Mucosa of descending colon (tissue), 3 donors: ENCODE results near the gene KCNB1. TPM values are rescaled to one million over a fixed set of nuclear protein-coding genes. Genes with fewer than 3 reads are reported as not detected.

Source experiments
- ATAC-seq: fragments of 200-7000 bp; cut with Tn5 transposase; one replicate; pipeline ENCODE4 v1.9.1; 2020; ENCODE audit warnings: mild to moderate bottlenecking, moderate library complexity
- DNase-seq, 3 donors: peaks; one replicate each; pipeline ENCODE4 v3.0.0-alpha.2; 2020
- H3K36me3 ChIP-seq: fragments of 200-600 bp; one replicate; pipeline ENCODE4 v1.8.0; 2021; ENCODE audit warnings: low read depth, mild to moderate bottlenecking
- H3K4me1 ChIP-seq: fragments of 200-600 bp; one replicate; pipeline ENCODE4 v1.8.0; 2021; ENCODE audit warnings: low read depth, mild to moderate bottlenecking
- H3K4me3 ChIP-seq: fragments of 200-600 bp; one replicate; pipeline ENCODE4 v1.8.0; 2021; ENCODE audit warnings: mild to moderate bottlenecking
- H3K9me3 ChIP-seq: fragments of 200-600 bp; one replicate; pipeline ENCODE4 v1.8.0; 2021; ENCODE audit warnings: mild to moderate bottlenecking
- intact Hi-C, 2 donors: fragments of 100-400 bp; cut with DNase I in 1 of 2; cut with micrococcal nuclease in 1 of 2; formaldehyde crosslinking; loops; one replicate each; pipeline versions ENCODE4 v1.11.0 to v1.11.1; 2022; cut with DNase I, micrococcal nuclease
- total RNA-seq, 3 donors: library from RNA; stranded (reverse); fragmentation: NEBNext Ultra II Directional in 2 of 3; extraction: Animal tissue kit (Norgen Biotek cat#: 25700) in 2 of 3; gene quantifications; one replicate each; pipeline versions ENCODE4 v1.2.1 to v1.2.4, GENCODE V29; 2021 to 2023
- TF ChIP-seq, protein P1 (sequence below): fragments of 200-600 bp; IDR thresholded peaks from one replicate; pipeline ENCODE4 v1.8.0; 2022; ENCODE audit warnings: antibody characterized with exemption, mild to moderate bottlenecking
- donor health status: DM: no; HTN: no; CAD: no; lungs with moderate emphysema.
- donor health status: DM: no; HTN: no; CAD: no.
- donor health status: DM: no; HTN: yes; CAD: no.

KCNB1 gene
- total RNA-seq, 3 donors from 2014 or later, result 0.46 to 14.6 (median 2.3) TPM

DNA sequence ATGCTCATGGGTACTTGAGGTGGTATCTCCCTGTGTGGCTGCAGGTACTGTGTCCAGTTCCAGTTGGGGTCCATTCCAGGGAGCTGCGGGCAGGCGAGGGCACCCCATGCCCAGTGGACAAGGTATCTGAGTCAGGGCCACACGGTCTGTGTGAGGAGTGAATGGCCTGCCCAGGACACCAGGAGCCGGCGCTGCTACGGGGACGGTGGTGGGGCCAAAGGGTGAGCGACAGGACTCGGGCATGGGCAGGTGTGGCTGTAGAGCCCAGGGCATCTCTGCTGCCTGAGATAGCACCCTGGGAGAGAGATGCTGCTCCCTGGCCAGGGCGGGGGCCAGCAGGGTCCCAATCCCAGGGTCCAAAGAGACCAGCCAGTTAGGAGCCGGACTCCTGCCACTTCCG is 147.0 kb downstream of the KCNB1 start:
- ATAC-seq (no peak), DNase-seq (no peak)
- Histone ChIP-seq H3K36me3 (no peaks in the 10 kb centered on the region), H3K4me3 (no peak overlapping the region), H3K4me1 (no peaks in the 10 kb centered on the region), H3K9me3 (no peaks in the 10 kb centered on the region)
- TF ChIP-seq, protein P1, sequence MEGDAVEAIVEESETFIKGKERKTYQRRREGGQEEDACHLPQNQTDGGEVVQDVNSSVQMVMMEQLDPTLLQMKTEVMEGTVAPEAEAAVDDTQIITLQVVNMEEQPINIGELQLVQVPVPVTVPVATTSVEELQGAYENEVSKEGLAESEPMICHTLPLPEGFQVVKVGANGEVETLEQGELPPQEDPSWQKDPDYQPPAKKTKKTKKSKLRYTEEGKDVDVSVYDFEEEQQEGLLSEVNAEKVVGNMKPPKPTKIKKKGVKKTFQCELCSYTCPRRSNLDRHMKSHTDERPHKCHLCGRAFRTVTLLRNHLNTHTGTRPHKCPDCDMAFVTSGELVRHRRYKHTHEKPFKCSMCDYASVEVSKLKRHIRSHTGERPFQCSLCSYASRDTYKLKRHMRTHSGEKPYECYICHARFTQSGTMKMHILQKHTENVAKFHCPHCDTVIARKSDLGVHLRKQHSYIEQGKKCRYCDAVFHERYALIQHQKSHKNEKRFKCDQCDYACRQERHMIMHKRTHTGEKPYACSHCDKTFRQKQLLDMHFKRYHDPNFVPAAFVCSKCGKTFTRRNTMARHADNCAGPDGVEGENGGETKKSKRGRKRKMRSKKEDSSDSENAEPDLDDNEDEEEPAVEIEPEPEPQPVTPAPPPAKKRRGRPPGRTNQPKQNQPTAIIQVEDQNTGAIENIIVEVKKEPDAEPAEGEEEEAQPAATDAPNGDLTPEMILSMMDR, result no peak
- intact Hi-C loops, result loop anchor here (10.0 kb wide), 2 partner anchors 149 to 169 kb away; partner anchors contain the start of gene KCNB1 (in 1 of the 2)

DNA sequence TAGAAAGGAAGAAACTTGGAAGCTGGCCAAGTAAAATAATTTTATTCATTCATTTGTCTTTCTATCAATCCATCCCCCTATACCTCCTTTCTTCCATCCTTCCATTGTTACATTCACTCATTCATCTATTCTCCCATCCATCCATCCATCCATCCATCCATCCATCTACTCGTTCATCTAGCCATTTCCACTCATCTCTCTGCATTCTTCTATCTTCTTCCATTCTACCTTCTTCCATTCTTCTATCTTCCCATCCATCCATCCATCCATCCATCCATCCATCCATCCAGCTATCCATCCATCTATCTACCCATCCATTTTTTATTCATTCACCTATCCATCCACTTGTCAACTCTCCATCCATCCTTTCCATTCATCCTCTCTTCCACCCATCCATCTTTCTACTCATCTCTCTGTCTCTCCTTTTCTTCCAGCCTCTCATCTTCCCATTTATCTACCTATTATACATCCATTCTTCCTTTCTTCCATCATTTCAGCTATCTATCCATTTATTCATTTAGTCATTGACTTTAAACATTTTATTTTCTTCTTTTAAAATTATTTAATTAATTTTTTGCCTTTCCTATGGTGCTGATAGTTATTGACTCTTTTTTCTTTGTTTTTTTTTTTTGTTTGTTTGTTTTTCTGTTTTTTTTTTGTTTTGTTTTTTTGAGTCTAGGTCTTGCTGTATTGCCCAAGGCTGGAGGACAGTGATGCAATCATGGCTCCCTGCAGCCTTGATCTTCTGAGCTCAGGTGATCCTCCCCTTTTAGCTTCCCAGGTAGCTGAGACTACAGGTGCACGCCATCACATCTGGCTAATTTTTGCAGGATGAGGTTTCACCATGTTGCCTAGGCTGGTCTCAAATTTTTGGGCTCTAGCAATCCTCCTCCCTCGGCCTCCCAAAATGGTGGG is 151.5 kb downstream of the KCNB1 start:
- no peaks in the 10 kb centered on the region for H3K4me1 ChIP-seq
- intact Hi-C loops, result loop anchor here (5.0 to 10.0 kb wide), 3 partner anchors 154 to 201 kb away; partner anchors contain the start of gene KCNB1 (in 1 of the 2)
- no peaks in the 10 kb centered on the region for H3K36me3 ChIP-seq
- TF ChIP-seq, protein P1, result no peak
- no peak for DNase-seq
- no peaks in the 10 kb centered on the region for H3K9me3 ChIP-seq
- no peak for ATAC-seq
- no peak overlapping the region for H3K4me3 ChIP-seq

- no peaks in the 10 kb centered on the region for H3K36me3 ChIP-seq
- no peak overlapping the region for H3K4me3 ChIP-seq
- H3K4me1 ChIP-seq, result no peaks in the 10 kb centered on the region
- intact Hi-C loops, result loop anchor here in 1 of 2 donors (10.0 kb wide), 1 partner anchor 276 kb away; no protein-coding TSS in a partner anchor
- TF ChIP-seq, protein P1, result no peak
- ATAC-seq (no peak), DNase-seq (no peak)
- no peaks in the 10 kb centered on the region for H3K9me3 ChIP-seq
Observed at GRCh38 chr20:49328790-49329189, 153.7 kb downstream of the KCNB1 start.

GRCh38 chr20:49326026-49326425 is 156.4 kb downstream of the KCNB1 start:
- TF ChIP-seq, protein P1, result no peak
- ATAC-seq (no peak), DNase-seq (no peak)
- Histone ChIP-seq H3K36me3 (no peaks in the 10 kb centered on the region), H3K4me3 (no peak overlapping the region), H3K9me3 (no peaks in the 10 kb centered on the region), H3K4me1 (no peaks in the 10 kb centered on the region)
- intact Hi-C loops, result loop anchor here in 1 of 2 donors (10.0 kb wide), 1 partner anchor 279 kb away; no protein-coding TSS in a partner anchor

DNA sequence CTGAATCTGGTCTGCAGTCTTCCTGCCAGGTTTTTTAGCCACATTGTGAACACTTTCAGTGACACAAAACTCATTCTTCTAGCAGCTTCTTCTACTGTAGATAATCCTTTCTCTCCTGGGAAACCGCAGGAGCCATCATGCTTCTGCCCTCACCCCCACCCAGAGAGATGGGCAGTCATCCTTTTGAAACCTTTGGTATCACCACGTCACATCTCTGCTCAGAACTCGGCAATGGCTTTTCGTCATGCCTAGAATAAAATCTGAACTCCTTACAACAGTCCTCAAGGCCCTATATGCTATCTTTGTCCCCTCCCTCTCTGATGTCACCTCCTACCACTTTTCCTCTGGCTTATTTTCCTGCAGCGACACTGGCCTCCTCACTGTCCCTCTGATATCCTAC is 158.2 kb downstream of the KCNB1 start:
- DNase-seq (no peak), ATAC-seq (no peak)
- TF ChIP-seq, protein P1, result no peak
- Histone ChIP-seq H3K36me3 (no peaks in the 10 kb centered on the region), H3K4me3 (no peak overlapping the region), H3K9me3 (no peaks in the 10 kb centered on the region), H3K4me1 (no peaks in the 10 kb centered on the region)
- intact Hi-C loops, result loop anchor here in 1 of 2 donors (10.0 kb wide), 1 partner anchor 280 kb away; no protein-coding TSS in a partner anchor
